ENCODE results near the gene CPNE4.

CPNE4 gene

GRCh38 chr3:131623431-131623830 lies 411.4 kb downstream of the CPNE4 start:
- TF ChIP-seq REST (IDR thresholded peaks at IDR 0.05; ENCODE audit: insufficient read depth in 1 of 2, low read depth in 2 of 2, low read length in 2 of 2) (no peak), SIN3A (IDR thresholded peaks at IDR 0.05; ENCODE audit: borderline replicate concordance, insufficient read depth, low read length) (no peak), POLR2AphosphoS5 (IDR thresholded peaks at IDR 0.05; ENCODE audit: low read depth, low read length) (no peak), FOXP2 (optimal IDR thresholded peaks at IDR 0.05; ENCODE audit: borderline replicate concordance, extremely low read depth, extremely low read length, insufficient read depth) (no peak), TAF1 (IDR thresholded peaks at IDR 0.05; ENCODE audit: borderline replicate concordance, insufficient read depth, low read length) (no peak)

GRCh38 chr3:131622726-131623125 lies 412.1 kb downstream of the CPNE4 start:
- TF ChIP-seq REST (IDR thresholded peaks at IDR 0.05; ENCODE audit: insufficient read depth in 1 of 2, low read depth in 2 of 2, low read length in 2 of 2) (no peak), TAF1 (IDR thresholded peaks at IDR 0.05; ENCODE audit: borderline replicate concordance, insufficient read depth, low read length) (no peak), SIN3A (IDR thresholded peaks at IDR 0.05; ENCODE audit: borderline replicate concordance, insufficient read depth, low read length) (no peak), FOXP2 (optimal IDR thresholded peaks at IDR 0.05; ENCODE audit: borderline replicate concordance, extremely low read depth, extremely low read length, insufficient read depth) (no peak), POLR2AphosphoS5 (IDR thresholded peaks at IDR 0.05; ENCODE audit: low read depth, low read length) (no peak)

- no peak for TF ChIP-seq POLR2AphosphoS5 (IDR thresholded peaks at IDR 0.05; ENCODE audit: low read depth, low read length)
- no peak for TF ChIP-seq FOXP2 (optimal IDR thresholded peaks at IDR 0.05; ENCODE audit: borderline replicate concordance, extremely low read depth, extremely low read length, insufficient read depth)
- no peak for TF ChIP-seq SIN3A (IDR thresholded peaks at IDR 0.05; ENCODE audit: borderline replicate concordance, insufficient read depth, low read length)
- TF ChIP-seq TAF1 (IDR thresholded peaks at IDR 0.05; ENCODE audit: borderline replicate concordance, insufficient read depth, low read length), result no peak
- no peak for TF ChIP-seq REST (IDR thresholded peaks at IDR 0.05; ENCODE audit: insufficient read depth in 1 of 2, low read depth in 2 of 2, low read length in 2 of 2)
These were observed 413.8 kb downstream of the CPNE4 start for GRCh38 chr3:131620977-131621376.

- no peak for TF ChIP-seq SIN3A (IDR thresholded peaks at IDR 0.05; ENCODE audit: borderline replicate concordance, insufficient read depth, low read length)
These were observed 415.0 kb downstream of the CPNE4 start for GRCh38 chr3:131619821-131620220.

- TF ChIP-seq REST (IDR thresholded peaks at IDR 0.05; ENCODE audit: insufficient read depth in 1 of 2, low read depth in 2 of 2, low read length in 2 of 2) (no peak), FOXP2 (optimal IDR thresholded peaks at IDR 0.05; ENCODE audit: borderline replicate concordance, extremely low read depth, extremely low read length, insufficient read depth) (no peak), POLR2AphosphoS5 (IDR thresholded peaks at IDR 0.05; ENCODE audit: low read depth, low read length) (no peak), SIN3A (IDR thresholded peaks at IDR 0.05; ENCODE audit: borderline replicate concordance, insufficient read depth, low read length) (no peak), TAF1 (IDR thresholded peaks at IDR 0.05; ENCODE audit: borderline replicate concordance, insufficient read depth, low read length) (no peak)
These were observed 418.1 kb downstream of the CPNE4 start for GRCh38 chr3:131616719-131617118.
